Lung (tissue), 12 donors: Measurements from ENCODE around the gene GMPR2. TPM values are rescaled to one million over a fixed set of nuclear protein-coding genes. Genes with fewer than 3 reads are reported as not detected.

Experiments
- ATAC-seq: fragments of 200-7000 bp; cut with Tn5 transposase; one replicate; pipeline ENCODE4 v1.9.1; 2020; ENCODE audit warnings: moderate number of reproducible peaks; ENCODE audit not compliant: insufficient read depth, low FRiP score
- DNase-seq, 3 donors: peaks; one replicate each; pipeline ENCODE4 v3.0.0-alpha.2; 2013 to 2017
- H3K27ac ChIP-seq, 2 donors: one replicate each; pipeline ENCODE4 v1.5.1; 2013; ENCODE audit warnings: mild to moderate bottlenecking in 2 of 2, moderate library complexity in 2 of 2, control low read depth in 1 of 2, inconsistent platforms in 1 of 2, low read depth in 1 of 2, low read length in 1 of 2
- H3K27me3 ChIP-seq, 3 donors: one replicate each; pipeline ENCODE4 v1.5.1; 2013; ENCODE audit warnings: low read length in 2 of 3; ENCODE audit not compliant: control insufficient read depth in 3 of 3, insufficient read depth in 3 of 3
- H3K36me3 ChIP-seq, 4 donors: one replicate each; pipeline ENCODE4 v1.5.1; 2013; ENCODE audit warnings: low read length in 4 of 4, mild to moderate bottlenecking in 1 of 4, moderate library complexity in 1 of 4; ENCODE audit not compliant: control insufficient read depth in 4 of 4, insufficient read depth in 4 of 4
- H3K4me1 ChIP-seq, 5 donors: one replicate each; pipeline ENCODE4 v1.5.1; 2013; ENCODE audit warnings: low read length in 5 of 5, mild to moderate bottlenecking in 2 of 5, moderate library complexity in 1 of 5; ENCODE audit not compliant: control insufficient read depth in 5 of 5, insufficient read depth in 5 of 5
- H3K4me3 ChIP-seq: one replicate; pipeline ENCODE4 v1.5.1; 2013; ENCODE audit warnings: mild to moderate bottlenecking, control low read depth, moderate library complexity
- H3K9ac ChIP-seq, 2 donors: one replicate each; pipeline ENCODE4 v1.5.1; 2013; ENCODE audit warnings: low read length in 2 of 2, control low read depth in 1 of 2; ENCODE audit not compliant: insufficient read depth in 1 of 2
- H3K9me3 ChIP-seq, 4 donors: one replicate each; pipeline ENCODE4 v1.5.1; 2013; ENCODE audit warnings: low read length in 3 of 4, mild to moderate bottlenecking in 1 of 4, moderate library complexity in 1 of 4; ENCODE audit not compliant: control insufficient read depth in 4 of 4, insufficient read depth in 3 of 4
- CTCF ChIP-seq: IDR thresholded peaks from 2 replicates; pipeline ENCODE4 v1.5.1; 2012; ENCODE audit warnings: mild to moderate bottlenecking; ENCODE audit errors: control extremely low read depth, extremely low read depth
- whole genome bisulfite sequencing, 2 donors: extraction: QIAGEN DNeasy Blood & Tissue Kit; methylation state at CpG; one replicate each; pipeline ENCODE4 v1.1.7; 2013; 5-methylcytosine and 5-hydroxymethylcytosine counted together
- polyA plus RNA-seq, 2 donors: library from polyadenylated mRNA; stranded (reverse); fragments of 200-250 nt; gene quantifications; one replicate each; pipeline ENCODE4 v1.2.1, GENCODE V29; 2013
- total RNA-seq, 2 donors: library from RNA; depleted of rRNA in 1 of 2; stranded (reverse); fragments of >200 nt in 1 of 2; gene quantifications; one replicate each; pipeline ENCODE4 v1.2.1, GENCODE V29; 2014 to 2021
- donor health status: control.
- donor health status: control.
- donor health status: Bipolar disorder and iron deficiency.
- donor health status: healthy.
- donor health status: DM: yes; HTN: yes; CAD: no.

Gene GMPR2
- total and polyA plus RNA-seq, 4 donors, result 42.9 to 71.1 (median 63.1) TPM

GRCh38 chr14:24188251-24189058, 44.3 kb upstream of the GMPR2 start, which contains the start of gene IPO4:
TSS of gene IPO4 (minus strand) at chr14:24188816. CDS start at chr14:24188787, 29 bp downstream.
- Histone ChIP-seq H3K36me3 (peaks cover 22 to 39% (median 31%) of the 10 kb centered on the region in 4 donors), H3K27ac (peak within 1 kb of the TSS; percentile 60 to 71), H3K9ac (peak within 1 kb of the TSS; percentile 49 to 51), H3K27me3 (no peaks in the 10 kb centered on the region), H3K4me1 (peaks cover 0 to 8% (median 5%) of the 10 kb centered on the region in 5 donors), H3K9me3 (no peaks in the 10 kb centered on the region), H3K4me3 (peak within 1 kb of the TSS; percentile 69)
- ATAC-seq (peak; percentile 94), DNase-seq (peak; percentile 97 to 99 (median 97))
- TF ChIP-seq CTCF, result no peak
- 0 to 1% methylated on average over 64 to 65 of the region's 65 CpGs for WGBS, 2 donors

- ATAC-seq (no peak), DNase-seq (no peak)
- Histone ChIP-seq H3K4me1 (peaks cover 0 to 8% (median 5%) of the 10 kb centered on the region in 5 donors), H3K27ac (no peak overlapping the region), H3K36me3 (peaks cover 17 to 39% (median 31%) of the 10 kb centered on the region in 4 donors), H3K9ac (no peak overlapping the region), H3K27me3 (no peaks in the 10 kb centered on the region), H3K9me3 (no peaks in the 10 kb centered on the region), H3K4me3 (no peak overlapping the region)
- TF ChIP-seq CTCF, result no peak
- 0 to 1% methylated on average over 3 of the region's 3 CpGs for WGBS, 2 donors
These were observed 43.7 kb upstream of the GMPR2 start for GRCh38 chr14:24189059-24189375.

- H3K4me3 ChIP-seq, result no peak overlapping the region
- TF ChIP-seq CTCF, result no peak
- H3K27ac ChIP-seq, result no peak overlapping the region
- ATAC-seq, result no peak
- peaks cover 0 to 12% (median 5%) of the 10 kb centered on the region in 5 donors for H3K4me1 ChIP-seq
- peaks cover 17 to 40% (median 29%) of the 10 kb centered on the region in 4 donors for H3K36me3 ChIP-seq
- DNase-seq, result no peak
- no peaks in the 10 kb centered on the region for H3K27me3 ChIP-seq
- H3K9ac ChIP-seq, result no peak overlapping the region
- no peaks in the 10 kb centered on the region for H3K9me3 ChIP-seq
- 96% methylated on average over 9 of the region's 9 CpGs for WGBS, 2 donors
These were observed 43.3 kb upstream of the GMPR2 start for GRCh38 chr14:24189460-24189859.
